GM12878 (cell line): Measurements from ENCODE around the gene ZNF391. TPM values are rescaled to one million over a fixed set of nuclear protein-coding genes. Genes with fewer than 3 reads are reported as not detected.
A peak's percentile ranks its signal among the peaks of the same experiment; 100 is the strongest.

Experiments used
- ATAC-seq: fragments of 200-7000 bp; cut with Tn5 transposase; 3 replicates; pipeline ENCODE4 v1.9.1; 2020; ENCODE audit warnings: mild to moderate bottlenecking, moderate library complexity
- BruUV-seq: library from RNA; stranded (reverse); fragments of 400-500 nt; replicated peaks from 2 replicates; lab custom pipeline; 2021; lab: Mats Ljungman, UMichigan
- CTCF ChIA-PET: fragments of 300-600 bp; sonication (Branson Sonifier 250); formaldehyde crosslinking; extraction: SDS; loops from one replicate; lab custom pipeline; 2021; ENCODE audit warnings: inconsistent platforms; lab: Yijun Ruan, JAX
- POLR2A ChIA-PET: fragments of 350-600 bp; formaldehyde crosslinking; extraction: SDS; loops from one replicate; lab custom pipeline; 2021; ENCODE audit warnings: inconsistent platforms; lab: Charles Lee
- RAD21 ChIA-PET: fragments of 300-600 bp; sonication (Branson Sonifier 250); formaldehyde crosslinking; loops from one replicate; lab custom pipeline; 2023; ENCODE audit warnings: antibody characterized with exemption; ENCODE audit not compliant: unreplicated experiment; lab: Charles Lee
- SMC1A ChIA-PET: fragments of 300-600 bp; sonication (Branson Sonifier 250); formaldehyde crosslinking; loops from one replicate; lab custom pipeline; 2023; ENCODE audit not compliant: unreplicated experiment, uncharacterized antibody; lab: Charles Lee
- DNase-seq: peaks from one replicate; pipeline ENCODE4 v3.0.0-alpha.2; 2011; ENCODE audit warnings: low read depth, low spot score
- FAIRE-seq: peaks from 3 replicates; lab custom pipeline; 2011; peaks lifted over from hg19 to GRCh38; lab: Jason Lieb, UNC
- H2AFZ ChIP-seq: 2 replicates; pipeline ENCODE4 v1.6.0; 2011; ENCODE audit warnings: low read depth, low read length, control low read depth; ENCODE audit not compliant: control insufficient read depth
- H3K27ac ChIP-seq: 2 replicates; pipeline ENCODE4 v1.5.1; 2011; ENCODE audit warnings: control low read depth; ENCODE audit not compliant: control insufficient read depth, insufficient read depth
- H3K27me3 ChIP-seq, 2 experiments: replicated peaks in 1 of 2; 2 replicates each; pipeline versions ENCODE4 v1.6.0 to v1.6.1; 2011; ENCODE audit warnings: low read length in 1 of 2; ENCODE audit not compliant: control insufficient read depth in 2 of 2, insufficient read depth in 2 of 2
- H3K36me3 ChIP-seq, 2 experiments: 2 replicates each; pipeline ENCODE4 v1.5.1; 2011; ENCODE audit warnings: low read length in 1 of 2; ENCODE audit not compliant: control insufficient read depth in 2 of 2, insufficient read depth in 2 of 2
- H3K4me1 ChIP-seq: 2 replicates; pipeline ENCODE4 v1.6.1; 2011; ENCODE audit warnings: mild to moderate bottlenecking, low read length, moderate library complexity, mixed read lengths; ENCODE audit not compliant: control insufficient read depth, insufficient read depth
- H3K4me2 ChIP-seq: 2 replicates; pipeline ENCODE4 v1.6.0; 2011; ENCODE audit warnings: control low read depth; ENCODE audit not compliant: control insufficient read depth, insufficient read depth
- H3K4me3 ChIP-seq: fragments of 200-600 bp; sonication (generic); 2 replicates; pipeline ENCODE4 v1.5.1; 2016
- H3K79me2 ChIP-seq: 2 replicates; pipeline ENCODE4 v1.6.0; 2011; ENCODE audit warnings: low read length; ENCODE audit not compliant: control insufficient read depth, insufficient read depth
- H3K9ac ChIP-seq: 2 replicates; pipeline ENCODE4 v1.8.0; 2011; ENCODE audit warnings: low read length, control low read depth, mixed read lengths; ENCODE audit not compliant: control insufficient read depth, insufficient read depth
- H3K9me3 ChIP-seq: replicated peaks from 3 replicates; pipeline ENCODE4 v1.5.1; 2011; ENCODE audit warnings: mild to moderate bottlenecking, low read length; ENCODE audit not compliant: control insufficient read depth, insufficient read depth
- H4K20me1 ChIP-seq: 2 replicates; pipeline ENCODE4 v1.6.0; 2011; ENCODE audit not compliant: control insufficient read depth, insufficient read depth
- CHD4 ChIP-seq: fragments of 200-600 bp; sonication (generic); IDR thresholded peaks from 2 replicates; pipeline ENCODE4 v1.6.1; 2016; ENCODE audit warnings: mild to moderate bottlenecking
- KAT2A ChIP-seq: conservative IDR thresholded peaks from 2 replicates; pipeline ENCODE4 v1.6.1; 2011; ENCODE audit warnings: low read depth, low read length; ENCODE audit not compliant: control insufficient read depth
- KLF5 ChIP-seq: fragments of 450-650 bp; IDR thresholded peaks from 2 replicates; pipeline ENCODE4 v1.6.1; 2014; ENCODE audit warnings: mild to moderate bottlenecking; ENCODE audit not compliant: partially characterized antibody
- TCF3 ChIP-seq: IDR thresholded peaks from 2 replicates; pipeline ENCODE4 v1.6.1; 2012; ENCODE audit warnings: low read depth, mild to moderate bottlenecking, low read length, borderline replicate concordance; ENCODE audit not compliant: insufficient read depth
- WGBS: methylation state at CpG from one replicate; pipeline ENCODE4 v1.1.6; 2016; ENCODE audit warnings: low lambda C conversion rate; ENCODE audit not compliant: insufficient replicate concordance, insufficient coverage; ENCODE audit errors: missing lambda C conversion rate; 5-methylcytosine and 5-hydroxymethylcytosine counted together
- in situ Hi-C: fragments of 300-500 bp; cut with MboI; formaldehyde crosslinking; loops from 9 replicates; pipeline ENCODE4 v1.14.3; 2018; ENCODE audit warnings: mixed read lengths
- intact Hi-C: fragments of 100-400 bp; cut with micrococcal nuclease; formaldehyde crosslinking; loops from one replicate; pipeline ENCODE4 v1.14.2; 2022; ENCODE audit not compliant: unreplicated experiment
- polyA plus RNA-seq, 11 experiments: library from polyadenylated mRNA; depleted of rRNA in 4 of 11; unstranded in 6 of 11; stranded (reverse) in 5 of 11; fragments of >200 nt; fragmentation: Nextera tagmentation in 4 of 11; fragmentation: Illumina TruSeq in 1 of 11; extraction: Ambion mirVana in 4 of 11; extraction: Trizol in 1 of 11; gene quantifications; 1 replicate in 1 of 11; 2 replicates in 10 of 11; pipeline versions ENCODE4 v1.2.1 to v1.2.3, GENCODE V29; 2011 to 2016; ENCODE audit warnings: inconsistent platforms in 2 of 11, missing spikeins in 2 of 11, low read depth in 1 of 11
- total RNA-seq, 4 experiments: library from RNA; depleted of rRNA in 3 of 4; stranded (reverse); fragments of >200 nt in 3 of 4; fragmentation: Illumina TruSeq in 1 of 4; extraction: Trizol in 1 of 4; gene quantifications; 2 replicates each; pipeline versions ENCODE4 v1.2.1 to v1.2.3, GENCODE V29; 2013 to 2021
- TF ChIP-seq, protein P1 (sequence below): fragments of 450-650 bp; IDR thresholded peaks from 2 replicates; pipeline ENCODE4 v1.6.1; 2016; ENCODE audit warnings: mild to moderate bottlenecking, moderate library complexity, borderline replicate concordance

The ZNF391 gene
- total and polyA plus RNA-seq, 10 of the 15 experiments (the other 5 are each of a cell fraction or from before 2014, with no cell fraction given) = 0.42 to 1.9 (median 1.0) TPM

DNA sequence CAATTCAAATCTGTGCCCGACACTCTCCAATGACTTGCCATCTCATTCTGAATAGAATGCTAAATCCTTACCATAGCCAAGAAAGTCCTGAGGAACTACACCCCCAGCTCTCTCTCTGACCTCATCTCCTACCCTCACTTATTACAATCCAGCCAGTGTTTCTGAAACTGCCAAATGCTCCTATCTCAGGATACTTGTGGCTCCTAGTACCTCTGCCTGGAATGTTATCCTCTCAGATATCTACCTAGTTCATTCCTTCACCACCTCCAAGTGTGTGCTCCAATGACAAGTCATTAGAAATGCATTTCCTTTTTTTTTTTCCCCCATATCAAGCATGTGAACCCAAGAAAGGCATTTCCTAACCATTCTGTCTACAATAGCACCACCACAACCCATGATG is 59.9 kb downstream of the ZNF391 start:
- RAD21 ChIA-PET = no interaction called here
- no peak overlapping the region for H3K4me2 ChIP-seq
- ATAC-seq (no peak), FAIRE-seq (no peak), DNase-seq (no peak)
- no peaks in the 10 kb centered on the region for H3K4me1 ChIP-seq
- BruUV-seq = TSS peak; percentile 6
- no peaks in the 10 kb centered on the region for H3K79me2 ChIP-seq
- H2AFZ ChIP-seq = no peak overlapping the region
- CTCF ChIA-PET = no interaction called here
- SMC1A ChIA-PET = no interaction called here
- no peak overlapping the region for H3K4me3 ChIP-seq
- no peaks in the 10 kb centered on the region for H4K20me1 ChIP-seq
- TF ChIP-seq TCF3 (no peak), CHD4 (no peak), KAT2A (no peak)
- POLR2A ChIA-PET = no interaction called here
- H3K27me3 ChIP-seq = no peaks in the 10 kb centered on the region
- peaks cover 37% of the 10 kb centered on the region for H3K9me3 ChIP-seq
- intact Hi-C loops = no loop called here
- H3K9ac ChIP-seq = no peak overlapping the region
- H3K36me3 ChIP-seq = peaks cover 6 to 10% of the 10 kb centered on the region in 2 experiments; a peak in 3 of 4 replicates
- in situ Hi-C loops = no loop called here
- no peak overlapping the region for H3K27ac ChIP-seq
- WGBS = 95% methylated on average over 1 of the region's 1 CpG

DNA sequence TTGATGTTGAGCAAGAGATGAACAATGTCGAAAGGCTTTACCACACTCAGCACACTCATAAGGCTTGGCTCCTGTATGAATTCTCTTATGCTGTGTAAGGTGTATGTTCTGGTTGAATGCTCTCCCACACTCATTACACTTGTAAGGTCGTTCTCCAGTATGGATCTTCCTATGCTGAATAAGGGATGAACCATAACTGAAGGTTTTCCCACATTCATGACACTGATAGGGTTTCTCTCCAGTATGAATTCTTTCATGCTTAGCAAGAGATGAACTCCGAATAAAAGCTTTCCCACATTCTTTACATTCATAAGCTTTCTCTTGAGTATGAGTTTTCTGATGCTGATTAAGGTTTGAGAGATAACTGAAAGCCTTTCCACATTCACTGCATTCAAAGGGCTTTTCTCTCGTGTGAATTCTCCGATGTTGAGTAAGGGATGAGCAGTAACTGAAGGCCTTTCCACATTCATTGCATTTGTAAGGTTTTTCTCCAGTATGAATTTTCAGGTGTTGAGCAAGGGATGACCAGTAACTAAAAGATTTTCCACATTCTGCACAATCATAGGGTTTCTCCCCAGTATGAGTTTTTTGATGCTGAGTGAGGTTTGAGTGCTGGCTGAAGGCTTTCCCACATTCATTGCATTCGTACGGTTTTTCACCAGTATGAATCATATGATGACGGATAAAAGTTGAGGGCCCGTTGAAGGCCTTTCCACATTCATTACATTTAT is 63.3 kb downstream of the ZNF391 start:
- H3K4me1 ChIP-seq = no peaks in the 10 kb centered on the region
- no peak overlapping the region for H2AFZ ChIP-seq
- intact Hi-C loops (no loop called here), in situ Hi-C loops (no loop called here)
- H3K79me2 ChIP-seq = no peaks in the 10 kb centered on the region
- POLR2A ChIA-PET = no interaction called here
- H3K4me2 ChIP-seq = no peak overlapping the region
- peaks cover 61% of the 10 kb centered on the region for H3K9me3 ChIP-seq
- no peaks in the 10 kb centered on the region for H3K27me3 ChIP-seq
- no peaks in the 10 kb centered on the region for H4K20me1 ChIP-seq
- TF ChIP-seq, protein P1, sequence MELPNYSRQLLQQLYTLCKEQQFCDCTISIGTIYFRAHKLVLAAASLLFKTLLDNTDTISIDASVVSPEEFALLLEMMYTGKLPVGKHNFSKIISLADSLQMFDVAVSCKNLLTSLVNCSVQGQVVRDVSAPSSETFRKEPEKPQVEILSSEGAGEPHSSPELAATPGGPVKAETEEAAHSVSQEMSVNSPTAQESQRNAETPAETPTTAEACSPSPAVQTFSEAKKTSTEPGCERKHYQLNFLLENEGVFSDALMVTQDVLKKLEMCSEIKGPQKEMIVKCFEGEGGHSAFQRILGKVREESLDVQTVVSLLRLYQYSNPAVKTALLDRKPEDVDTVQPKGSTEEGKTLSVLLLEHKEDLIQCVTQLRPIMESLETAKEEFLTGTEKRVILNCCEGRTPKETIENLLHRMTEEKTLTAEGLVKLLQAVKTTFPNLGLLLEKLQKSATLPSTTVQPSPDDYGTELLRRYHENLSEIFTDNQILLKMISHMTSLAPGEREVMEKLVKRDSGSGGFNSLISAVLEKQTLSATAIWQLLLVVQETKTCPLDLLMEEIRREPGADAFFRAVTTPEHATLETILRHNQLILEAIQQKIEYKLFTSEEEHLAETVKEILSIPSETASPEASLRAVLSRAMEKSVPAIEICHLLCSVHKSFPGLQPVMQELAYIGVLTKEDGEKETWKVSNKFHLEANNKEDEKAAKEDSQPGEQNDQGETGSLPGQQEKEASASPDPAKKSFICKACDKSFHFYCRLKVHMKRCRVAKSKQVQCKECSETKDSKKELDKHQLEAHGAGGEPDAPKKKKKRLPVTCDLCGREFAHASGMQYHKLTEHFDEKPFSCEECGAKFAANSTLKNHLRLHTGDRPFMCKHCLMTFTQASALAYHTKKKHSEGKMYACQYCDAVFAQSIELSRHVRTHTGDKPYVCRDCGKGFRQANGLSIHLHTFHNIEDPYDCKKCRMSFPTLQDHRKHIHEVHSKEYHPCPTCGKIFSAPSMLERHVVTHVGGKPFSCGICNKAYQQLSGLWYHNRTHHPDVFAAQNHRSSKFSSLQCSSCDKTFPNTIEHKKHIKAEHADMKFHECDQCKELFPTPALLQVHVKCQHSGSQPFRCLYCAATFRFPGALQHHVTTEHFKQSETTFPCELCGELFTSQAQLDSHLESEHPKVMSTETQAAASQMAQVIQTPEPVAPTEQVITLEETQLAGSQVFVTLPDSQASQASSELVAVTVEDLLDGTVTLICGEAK = no peak
- TF ChIP-seq KLF5 = peak; percentile 19
- H3K4me3 ChIP-seq = no peak overlapping the region
- no peak for DNase-seq
- peaks cover 20 to 31% of the 10 kb centered on the region in 2 experiments for H3K36me3 ChIP-seq
- 96% methylated on average over 9 of the region's 9 CpGs for WGBS
- no peak overlapping the region for H3K27ac ChIP-seq
- CTCF ChIA-PET = no interaction called here
- no TSS peak for BruUV-seq
- RAD21 ChIA-PET = no interaction called here
- H3K9ac ChIP-seq = no peak overlapping the region
- ATAC-seq = no peak
- SMC1A ChIA-PET = no interaction called here
- no peak for FAIRE-seq
